ENCODE measurements around the gene DENND2C.

DENND2C gene, protein sequence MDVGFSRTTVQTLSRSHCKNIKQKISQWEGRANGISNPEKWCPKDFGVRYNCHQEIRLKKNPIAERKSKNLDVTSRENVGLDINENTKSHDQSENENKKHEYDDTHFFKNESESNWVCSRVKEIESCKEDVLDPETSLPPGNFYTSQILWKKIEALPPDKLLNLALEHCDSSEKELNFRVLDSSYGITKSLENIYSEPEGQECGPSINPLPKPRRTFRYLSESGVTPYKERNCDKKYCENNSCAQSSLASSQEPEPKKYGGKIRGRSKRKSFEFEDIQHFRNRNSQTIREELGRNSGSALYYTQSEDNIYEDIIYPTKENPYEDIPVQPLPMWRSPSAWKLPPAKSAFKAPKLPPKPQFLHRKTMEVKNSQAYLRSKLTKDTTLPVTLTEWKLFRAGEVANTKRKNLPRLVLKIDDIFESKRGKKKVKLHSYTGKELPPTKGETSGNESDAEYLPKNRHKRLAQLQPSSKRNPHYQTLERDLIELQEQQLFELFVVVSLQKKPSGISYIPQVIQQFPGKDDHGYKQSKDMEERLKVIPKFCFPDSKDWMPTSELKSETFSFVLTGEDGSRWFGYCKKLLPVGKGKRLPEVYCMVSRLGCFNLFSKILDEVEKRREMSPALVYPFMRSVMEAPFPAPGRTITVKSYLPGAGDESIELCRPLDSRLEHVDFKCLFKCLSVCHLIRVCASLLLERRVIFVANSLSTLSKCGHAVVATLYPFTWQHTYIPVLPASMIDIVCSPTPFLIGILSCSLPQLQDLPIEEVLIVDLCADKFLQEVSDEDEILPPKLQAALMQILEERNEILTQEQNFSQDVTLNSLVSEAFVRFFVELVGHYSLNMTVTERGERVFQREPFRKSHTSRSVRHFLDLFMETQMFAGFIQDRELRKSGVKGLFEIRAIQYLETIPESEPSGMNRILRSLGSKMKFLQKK

DNA sequence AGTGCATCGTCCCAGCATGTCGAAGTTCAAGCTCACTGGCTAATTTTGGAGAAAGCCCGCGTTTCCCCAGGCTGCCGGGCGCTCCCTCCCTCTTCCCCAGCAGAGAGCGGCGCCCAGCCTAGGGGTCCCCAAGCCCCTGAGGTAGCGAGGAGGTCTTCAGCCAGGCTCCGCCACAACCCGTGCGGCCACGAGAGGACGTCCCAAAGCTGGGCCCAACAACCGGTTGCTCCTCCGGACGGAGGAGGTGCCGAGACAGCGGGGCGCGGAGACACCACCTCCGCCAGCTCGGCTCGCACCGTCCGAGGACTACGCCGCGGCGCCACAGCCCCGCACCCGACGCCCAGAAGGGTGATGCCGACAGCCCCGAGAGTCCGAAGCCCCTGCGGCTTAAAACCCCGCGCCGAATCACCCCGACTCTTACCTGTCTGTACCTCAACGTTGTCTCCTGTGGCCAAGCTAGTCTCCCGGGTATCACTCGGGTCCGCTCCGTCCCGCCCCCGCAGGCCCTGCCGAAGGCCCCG, at the start of gene DENND2C:
DENND2C (minus strand) TSS at position 488 of the 521 bp plus-strand sequence. CDS start 44,065 bp downstream, outside the sequence.
- DNase-seq (ENCODE audit: low read depth in 3 of 3, low spot score in 1 of 3), result peak in 1 of 3 donors; percentile 81

DNA sequence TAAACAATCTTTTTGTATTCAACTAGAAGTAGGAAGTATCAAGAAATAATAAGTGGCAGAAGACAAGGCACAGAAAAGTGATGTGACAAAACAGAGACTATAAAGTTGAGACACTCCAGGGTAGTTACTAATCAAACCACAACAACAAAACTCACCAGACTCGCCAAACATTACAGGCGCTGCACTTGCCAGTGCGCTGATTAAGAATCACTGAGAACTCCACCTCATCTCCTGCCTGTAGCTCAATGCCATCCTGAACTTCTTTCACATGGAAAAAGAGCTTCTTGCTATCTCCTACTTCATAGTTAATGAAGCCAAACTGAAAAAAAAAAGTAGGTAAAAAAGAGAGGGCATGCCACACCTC, 49.6 kb upstream of the DENND2C start:
- no peak for DNase-seq (ENCODE audit: low read depth in 3 of 3, low spot score in 1 of 3)

DNA sequence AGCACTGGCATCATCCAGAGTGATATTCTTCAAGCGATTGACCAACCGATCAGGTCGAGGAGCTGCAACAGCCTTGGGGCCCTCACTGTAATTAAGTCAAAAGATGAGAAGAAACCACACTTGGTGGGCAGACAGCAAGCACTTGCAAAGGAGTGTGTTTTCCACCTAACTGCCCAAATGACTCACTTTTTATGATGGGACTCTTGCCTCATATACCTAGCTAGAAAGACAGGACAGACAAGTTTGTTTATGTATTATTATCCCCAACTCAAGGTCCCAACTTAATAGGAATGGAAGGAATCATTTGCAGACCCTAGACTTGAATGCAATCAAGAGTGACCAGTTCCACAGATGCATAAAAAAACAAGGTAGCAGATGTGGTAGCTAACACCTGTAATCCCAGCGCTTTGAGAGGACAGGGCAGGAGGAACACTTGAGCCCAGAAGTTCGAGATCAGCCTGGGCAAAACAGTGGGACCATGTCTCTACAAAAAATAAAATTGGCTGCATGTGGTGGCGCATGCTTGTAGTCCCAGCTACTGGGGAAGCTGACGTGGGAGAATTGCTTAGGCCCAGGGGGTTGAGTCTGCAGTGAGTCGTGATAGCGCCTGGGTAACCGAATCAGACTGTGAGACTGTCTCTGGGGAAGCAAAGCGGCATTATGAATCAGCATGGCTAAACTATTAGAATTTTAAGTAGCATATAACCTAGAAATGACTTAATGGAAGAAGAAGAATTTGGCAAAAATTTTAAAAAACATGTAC, 49.0 kb upstream of the DENND2C start:
- DNase-seq (ENCODE audit: low read depth in 3 of 3, low spot score in 1 of 3), result no peak

DNA sequence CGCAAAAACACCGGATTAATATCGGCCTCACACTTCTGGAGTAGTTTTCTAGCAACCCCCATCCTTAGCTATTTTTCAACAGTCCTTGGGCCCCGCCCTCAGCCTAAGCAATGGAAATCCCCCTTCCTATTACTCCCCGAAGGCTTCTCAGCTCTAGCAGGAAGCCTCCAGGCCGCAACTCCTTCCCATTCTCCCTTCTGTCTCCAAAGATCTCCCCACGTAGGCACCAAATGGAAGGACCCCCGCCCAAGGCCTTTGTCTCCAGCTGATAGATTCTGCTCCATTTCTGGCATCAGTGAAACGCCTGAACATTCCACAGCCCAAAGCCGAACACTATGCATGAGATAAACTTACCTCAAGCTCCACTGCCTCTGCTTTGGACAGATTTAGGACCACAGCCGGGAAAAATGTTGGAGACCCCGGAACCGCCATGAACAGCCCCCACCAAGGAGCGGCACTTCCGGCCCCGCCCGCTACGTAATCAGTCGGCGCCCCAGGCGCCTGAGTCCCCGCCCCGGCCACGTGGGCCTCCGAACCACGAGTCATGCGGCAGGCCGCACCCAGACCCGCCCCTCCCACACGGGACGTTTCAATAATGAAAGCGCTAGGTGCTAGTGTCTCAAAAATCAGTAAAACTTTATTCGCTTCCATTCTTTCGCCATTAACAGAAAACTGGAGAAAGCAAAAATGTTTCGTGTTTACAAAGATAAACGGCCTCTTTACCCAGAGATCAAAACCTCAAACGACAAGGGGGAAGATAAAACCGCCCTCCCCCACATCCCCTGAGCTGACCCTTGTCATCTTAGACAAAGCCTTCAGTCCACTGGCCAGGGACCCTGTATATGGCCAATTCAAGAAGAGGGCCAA, 46.7 kb upstream of the DENND2C start, which contains the start of gene NRAS:
NRAS (minus strand) TSS at position 468 of the 867 bp plus-strand sequence. CDS start 611 bp downstream, outside the sequence.
- DNase-seq (ENCODE audit: low read depth in 3 of 3, low spot score in 1 of 3), result peak; percentile 81 to 95 (median 88)

DNA sequence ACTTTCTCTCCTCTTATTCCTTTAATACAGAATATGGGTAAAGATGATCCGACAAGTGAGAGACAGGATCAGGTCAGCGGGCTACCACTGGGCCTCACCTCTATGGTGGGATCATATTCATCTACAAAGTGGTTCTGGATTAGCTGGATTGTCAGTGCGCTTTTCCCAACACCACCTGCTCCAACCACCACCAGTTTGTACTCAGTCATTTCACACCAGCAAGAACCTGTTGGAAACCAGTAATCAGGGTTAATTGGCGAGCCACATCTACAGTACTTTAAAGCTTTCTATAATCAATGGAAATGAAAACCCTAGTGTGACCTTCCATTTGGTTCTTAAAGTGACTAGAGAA, 46.1 kb upstream of the DENND2C start:
- DNase-seq (ENCODE audit: low read depth in 3 of 3, low spot score in 1 of 3), result no peak

DNA sequence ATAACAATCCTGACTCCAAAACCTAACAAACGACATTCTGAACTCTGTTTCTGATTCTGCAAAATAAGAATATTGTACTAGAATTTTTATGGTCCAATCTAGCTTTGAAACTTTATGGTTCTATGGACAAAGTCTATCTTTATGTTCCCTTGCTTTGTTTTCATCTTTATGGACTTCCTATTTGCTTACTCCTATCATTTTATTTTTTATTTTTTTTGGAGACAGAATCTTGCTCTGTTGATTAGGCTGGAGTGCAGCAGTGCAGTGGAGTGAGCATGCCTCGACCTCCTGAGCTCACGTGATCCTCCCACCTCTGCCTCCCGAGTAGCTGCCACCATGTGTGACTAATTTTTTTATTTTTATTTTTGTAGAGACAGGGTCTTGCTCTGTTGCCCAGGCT, 43.1 kb upstream of the DENND2C start:
- DNase-seq (ENCODE audit: low read depth in 3 of 3, low spot score in 1 of 3), result no peak

DNA sequence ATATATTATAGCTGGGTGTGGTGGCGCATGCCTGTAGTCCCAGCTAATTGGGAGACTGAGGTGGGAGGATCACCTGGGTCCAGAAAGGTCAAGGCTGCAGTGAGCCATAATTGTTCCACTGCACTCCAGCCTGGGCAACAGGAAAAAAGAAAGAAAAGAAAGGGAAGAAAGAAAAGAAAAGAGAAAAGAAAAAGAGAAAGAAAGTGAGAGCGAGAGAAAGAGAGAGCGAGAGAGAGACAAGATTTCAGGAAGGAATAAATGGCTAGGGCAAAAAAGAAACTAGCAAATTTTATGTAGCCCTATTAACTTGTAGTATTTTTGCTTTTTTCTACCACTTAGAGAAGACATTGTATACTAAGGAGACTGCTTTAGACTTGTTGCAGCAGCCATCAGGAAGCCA, 40.5 kb upstream of the DENND2C start:
- DNase-seq (ENCODE audit: low read depth in 3 of 3, low spot score in 1 of 3), result no peak

DNA sequence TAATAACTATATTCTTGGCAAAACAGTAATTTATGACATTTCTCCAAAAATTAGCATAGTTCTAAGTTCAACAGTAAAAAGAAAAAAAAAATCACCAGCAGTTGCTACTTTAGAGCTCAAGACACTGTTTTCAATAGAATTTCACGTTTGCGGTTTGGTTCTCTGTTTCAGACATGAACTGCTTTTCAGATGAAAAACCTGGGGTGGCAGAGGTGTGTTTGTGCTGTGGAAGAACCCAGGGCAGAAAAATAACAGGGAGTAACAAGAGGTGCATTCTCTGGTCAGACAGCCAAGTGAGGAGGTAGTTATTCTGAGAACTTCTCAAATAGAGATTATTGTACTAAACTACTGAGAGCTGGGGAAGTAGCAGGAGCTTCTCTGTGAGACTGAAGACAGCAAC, 37.8 kb upstream of the DENND2C start:
- DNase-seq (ENCODE audit: low read depth in 3 of 3, low spot score in 1 of 3), result no peak

DNA sequence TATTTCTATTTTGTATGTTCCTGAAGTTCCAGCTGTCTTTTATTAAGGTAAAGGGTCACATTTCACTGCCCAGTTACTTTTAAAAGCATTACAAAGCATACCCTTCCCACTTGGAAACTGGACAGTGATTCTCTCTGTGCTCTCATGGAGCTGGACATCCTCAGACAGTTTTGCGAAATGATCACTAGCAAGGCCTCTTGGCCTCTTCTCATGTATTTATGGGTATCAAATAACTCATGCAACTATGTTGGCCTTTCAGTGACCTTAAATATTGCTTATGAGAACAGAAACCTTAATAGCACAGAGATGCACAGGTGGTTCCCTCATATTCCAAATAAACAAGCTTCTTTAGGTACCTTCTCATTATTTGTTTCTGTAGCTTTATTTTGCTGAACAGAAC, 33.4 kb upstream of the DENND2C start:
- DNase-seq (ENCODE audit: low read depth in 3 of 3, low spot score in 1 of 3), result no peak

DNA sequence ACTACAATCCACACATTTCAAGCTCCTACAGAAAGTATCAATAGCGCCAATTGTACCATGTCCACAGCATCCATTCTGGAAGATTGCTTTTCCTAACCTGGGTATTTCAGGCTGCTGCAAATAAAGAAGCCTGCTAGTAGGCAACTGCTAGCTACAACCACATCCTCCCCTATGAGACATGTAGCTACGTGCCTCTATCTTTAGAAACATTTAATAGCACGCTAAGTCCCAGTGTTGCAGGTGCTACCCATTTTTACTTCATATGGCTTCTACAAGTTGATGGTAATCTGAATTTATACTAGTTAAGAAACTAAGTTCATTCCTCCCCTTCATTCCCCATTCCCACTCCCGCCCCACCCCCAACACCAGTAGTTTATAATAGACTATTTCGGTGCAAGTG, 32.9 kb upstream of the DENND2C start:
- DNase-seq (ENCODE audit: low read depth in 3 of 3, low spot score in 1 of 3), result no peak

DNA sequence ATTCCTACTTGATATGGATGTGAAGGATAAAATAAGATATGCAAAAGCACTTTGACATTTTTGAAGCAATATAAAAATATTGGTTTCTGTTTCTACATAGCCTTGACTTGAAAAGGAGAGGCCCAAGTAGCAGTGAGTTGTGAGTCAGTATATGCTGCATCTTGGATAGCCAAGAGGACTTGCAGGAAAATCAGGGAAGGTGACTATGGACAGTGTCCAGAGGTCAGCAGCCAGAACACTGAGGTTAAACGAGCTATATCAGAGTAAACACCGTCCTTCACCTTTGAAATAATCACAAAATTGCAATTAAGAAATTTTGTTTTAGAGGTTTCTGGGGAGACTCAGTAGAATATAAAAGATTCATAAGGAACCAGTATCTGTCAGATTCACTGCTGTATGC, 32.1 kb upstream of the DENND2C start:
- no peak for DNase-seq (ENCODE audit: low read depth in 3 of 3, low spot score in 1 of 3)

DNA sequence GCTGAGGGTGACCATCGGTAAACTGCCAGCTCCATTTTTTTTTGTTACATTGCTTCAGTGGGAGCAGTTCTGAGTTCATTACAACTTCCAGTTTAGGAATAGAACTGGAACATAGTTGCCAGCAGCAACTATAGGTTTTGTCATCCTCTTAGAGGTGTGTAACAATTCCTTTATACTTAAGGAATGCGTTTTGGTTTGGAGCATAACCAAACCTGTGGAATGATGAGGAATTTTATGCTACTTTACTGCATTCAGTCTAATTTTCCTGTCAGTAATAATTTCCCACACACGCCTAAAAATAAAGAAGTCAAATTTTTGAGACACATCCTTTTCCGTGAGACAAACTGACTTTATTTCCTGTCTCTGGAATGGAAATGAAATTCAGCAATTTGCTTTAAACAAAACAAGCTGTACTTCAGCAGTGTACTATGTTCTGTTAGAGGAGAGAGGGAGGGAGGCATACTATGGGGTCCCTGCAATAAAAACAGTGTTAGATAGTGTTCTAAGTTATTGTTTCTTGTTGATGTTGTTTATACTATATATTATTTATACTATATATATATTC, 30.3 kb upstream of the DENND2C start:
- no peak for DNase-seq (ENCODE audit: low read depth in 3 of 3, low spot score in 1 of 3)

DNA sequence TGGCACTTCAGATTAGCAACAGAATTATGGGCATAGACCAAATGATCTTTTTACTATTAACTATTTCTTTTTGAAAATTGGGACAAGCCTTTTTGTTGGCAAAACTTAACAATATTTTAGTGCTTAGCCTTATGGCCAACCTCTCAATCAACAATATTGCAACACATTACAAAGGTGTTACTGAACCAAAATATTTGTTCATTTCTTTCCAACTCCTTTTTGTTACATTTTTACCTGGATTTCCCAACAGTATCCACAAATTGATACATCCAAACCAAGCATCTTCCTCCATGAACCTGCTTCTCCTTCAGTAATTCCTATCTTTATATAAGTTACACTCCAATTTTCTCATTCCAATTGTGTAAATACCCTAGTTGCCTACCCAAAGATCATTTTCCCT, 27.0 kb upstream of the DENND2C start:
- no peak for DNase-seq (ENCODE audit: low read depth in 3 of 3, low spot score in 1 of 3)

DNA sequence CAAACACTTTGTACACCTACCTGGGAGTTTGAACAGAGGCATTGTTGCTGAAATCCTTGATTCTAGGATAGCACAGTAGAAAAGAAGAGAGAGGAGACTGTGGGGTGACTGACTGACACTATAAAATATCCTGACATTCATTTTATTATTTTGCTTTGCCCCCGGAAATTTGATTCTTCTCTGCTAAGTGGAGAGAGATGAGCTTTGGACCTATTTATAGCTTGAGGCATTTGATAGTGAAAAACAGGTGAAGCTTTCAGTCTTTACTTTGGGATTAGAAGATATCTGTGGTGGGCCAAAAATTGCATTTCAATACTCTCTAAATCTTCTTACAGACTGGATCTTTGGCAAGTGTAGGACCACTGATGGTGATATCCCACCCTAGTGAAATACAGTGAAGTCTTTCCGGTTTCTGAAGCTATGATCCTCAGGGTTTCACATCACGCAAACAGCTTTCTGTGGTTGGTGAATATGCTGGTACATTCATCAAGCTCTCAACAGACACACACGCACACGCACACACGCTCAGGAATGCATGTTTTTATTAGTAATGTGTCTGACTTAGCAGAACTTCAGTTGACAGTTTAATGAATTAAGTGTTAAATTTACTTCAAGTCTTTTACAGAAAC, 25.7 kb upstream of the DENND2C start, which contains the start of gene AMPD1:
AMPD1 (minus strand) TSS at position 117 of the 629 bp plus-strand sequence; CDS start at position 42, 75 bp downstream.
- no peak for DNase-seq (ENCODE audit: low read depth in 3 of 3, low spot score in 1 of 3)

DNA sequence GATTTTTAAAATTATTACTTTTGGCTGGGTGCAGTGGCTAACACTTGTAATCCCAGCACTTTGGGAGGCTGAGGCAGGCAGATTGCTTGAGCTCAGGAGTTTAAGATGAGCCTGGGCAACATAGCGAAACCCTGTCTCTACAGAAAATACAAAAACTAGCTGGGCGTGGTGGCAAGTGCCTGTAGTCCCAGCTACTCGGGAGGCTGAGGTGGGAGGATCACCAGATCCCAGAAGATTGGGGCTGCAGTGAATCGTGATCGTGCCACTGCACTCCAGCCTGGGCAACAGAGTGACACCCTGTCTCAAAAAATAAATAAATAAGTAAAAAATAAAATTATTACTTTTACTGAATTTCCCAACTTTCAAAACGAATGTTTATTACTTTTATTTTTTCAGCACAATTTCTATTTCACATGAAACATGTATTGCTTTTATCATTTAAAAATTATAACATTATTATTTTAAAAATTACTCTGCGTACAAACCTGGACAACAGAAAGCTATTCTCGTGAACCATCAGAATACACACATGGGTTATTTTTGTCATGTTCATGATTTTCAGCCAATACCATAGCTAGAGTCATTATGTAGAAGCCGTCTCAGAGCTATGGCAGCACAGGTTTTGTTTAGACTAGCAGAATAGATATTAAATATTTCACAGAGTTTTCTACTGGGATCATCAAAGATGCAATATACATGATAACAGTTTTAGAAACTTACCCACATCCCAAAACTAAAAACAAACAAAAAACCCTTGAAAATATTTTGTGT, 24.9 kb upstream of the DENND2C start:
- DNase-seq (ENCODE audit: low read depth in 3 of 3, low spot score in 1 of 3), result no peak

DNA sequence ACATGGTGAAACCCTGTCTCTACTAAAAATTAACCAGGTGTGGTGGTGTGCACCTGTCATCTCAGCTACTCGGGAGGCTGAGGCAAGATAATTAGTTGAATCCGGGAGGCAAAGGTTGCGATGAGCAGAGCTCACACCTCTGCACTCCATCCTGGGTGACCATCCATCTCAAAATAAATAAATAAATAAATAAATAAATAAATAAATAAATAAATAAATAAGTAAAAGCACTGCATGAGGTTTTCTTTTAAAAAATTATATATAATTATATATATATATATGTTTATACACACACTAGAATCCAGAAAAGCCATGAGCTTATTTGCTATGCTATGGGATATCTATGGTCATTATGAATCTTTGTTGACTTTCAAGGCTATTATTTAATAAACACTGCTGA, 23.1 kb upstream of the DENND2C start:
- DNase-seq (ENCODE audit: low read depth in 3 of 3, low spot score in 1 of 3), result no peak

DNA sequence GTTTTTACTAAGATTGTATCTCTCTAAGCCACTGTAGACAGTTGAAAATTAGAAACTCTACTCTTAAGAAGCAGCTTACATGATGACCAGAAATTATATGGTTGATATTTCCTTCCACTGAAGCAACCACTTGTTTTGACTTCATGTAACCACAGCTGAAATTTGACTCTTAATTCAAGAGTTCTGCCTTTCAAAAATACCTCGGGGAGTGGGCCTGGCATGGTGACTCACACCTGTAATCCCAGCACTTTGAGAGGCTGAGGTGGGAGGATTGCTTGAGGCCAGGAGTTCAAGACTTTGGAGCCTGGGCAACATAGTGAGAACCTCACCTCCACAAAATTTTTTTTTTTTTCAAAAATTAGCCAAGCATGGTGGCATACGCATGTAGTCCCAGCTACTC, 21.2 kb upstream of the DENND2C start:
- DNase-seq (ENCODE audit: low read depth in 3 of 3, low spot score in 1 of 3), result no peak

DNA sequence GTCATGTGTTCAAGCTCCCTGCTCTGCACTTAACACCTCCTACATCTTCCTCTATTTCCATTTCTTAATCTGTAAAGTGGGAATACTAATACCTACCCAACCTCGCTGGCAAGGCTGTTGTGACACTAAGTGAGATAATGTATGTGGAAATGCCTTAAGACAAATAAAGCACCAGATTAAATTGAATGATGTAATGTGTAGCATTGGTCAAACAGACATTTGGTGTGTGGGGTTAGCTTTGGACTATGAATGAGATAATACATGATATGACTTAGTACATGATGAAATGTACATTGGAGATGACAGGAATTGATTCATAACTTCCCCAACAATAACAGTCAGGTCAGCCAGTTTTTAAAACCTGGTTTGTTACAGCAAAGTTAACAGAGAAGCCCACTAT, 20.3 kb upstream of the DENND2C start:
- no peak for DNase-seq (ENCODE audit: low read depth in 3 of 3, low spot score in 1 of 3)

DNA sequence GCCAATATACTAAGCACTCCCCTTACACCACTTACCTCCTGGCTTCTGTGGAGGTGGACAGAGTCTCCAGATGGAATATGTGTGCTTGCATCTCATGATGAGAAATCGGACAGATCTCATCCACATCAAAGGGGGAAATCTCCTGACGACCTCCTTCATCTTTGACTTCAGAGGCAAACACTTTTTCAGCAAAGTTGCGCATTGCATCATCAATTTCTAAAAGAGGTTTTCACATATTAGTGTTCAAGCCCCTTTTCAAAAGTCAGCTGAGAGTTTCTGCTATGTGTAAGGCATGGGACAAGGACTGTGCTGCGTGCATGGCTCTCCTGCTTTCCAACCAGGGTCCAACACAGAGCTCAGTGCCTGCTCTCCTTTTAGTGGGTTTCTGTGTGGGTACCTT, 18.7 kb upstream of the DENND2C start:
- no peak for DNase-seq (ENCODE audit: low read depth in 3 of 3, low spot score in 1 of 3)

Data from stimulated activated CD4-positive, alpha-beta T cell treated with anti-CD3 and anti-CD28 coated beads, TNF-alpha, amount 100 ng/mL, for 1 hour (primary cell).